ENCODE data around the gene PACRG.

DNA sequence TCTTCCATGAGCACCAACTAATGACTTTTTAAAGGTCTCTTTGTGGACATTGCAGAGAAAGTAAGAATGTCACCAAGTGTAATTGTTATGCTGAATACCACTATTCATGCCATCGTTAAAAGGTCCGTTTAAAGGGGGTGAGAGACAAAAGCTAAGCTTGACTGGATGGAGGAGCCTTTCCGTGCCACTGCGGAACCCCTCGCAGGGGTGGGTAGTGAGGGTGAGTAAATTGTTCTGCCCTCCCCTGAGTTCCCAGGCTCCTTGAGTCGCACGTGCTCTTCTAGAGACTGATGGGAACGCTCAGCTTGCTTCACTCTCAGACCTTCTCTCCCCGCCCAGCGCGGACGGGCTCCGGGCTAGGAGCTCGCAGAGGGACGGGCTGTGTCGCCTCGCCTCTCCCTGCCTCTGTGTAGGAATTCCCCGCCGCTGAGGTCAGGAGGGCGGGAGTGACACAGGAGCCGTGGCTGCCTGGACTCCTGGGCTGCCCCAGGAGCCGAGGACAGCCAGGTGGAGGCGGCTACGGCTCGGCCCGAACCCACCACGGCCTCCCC is 371.9 kb downstream of the PACRG start:
- no peak for TF ChIP-seq POLR2A (IDR thresholded peaks at IDR 0.05; ENCODE audit: low read depth, low read length)
- no peak for TF ChIP-seq POLR2AphosphoS5 (IDR thresholded peaks at IDR 0.05; ENCODE audit: low read depth, low read length)

All from GM12891 (cell line).